Activated CD8-positive, alpha-beta memory T cell treated with anti-CD3 and anti-CD28 coated beads, Interleukin-2, amount 50 U/mL, for 4 hours (primary cell): ENCODE data around the gene ADAM23.

Experiments used
- DNase-seq: peaks from one replicate; pipeline ENCODE4 v3.0.0-alpha.2; 2020

ADAM23 gene

DNA sequence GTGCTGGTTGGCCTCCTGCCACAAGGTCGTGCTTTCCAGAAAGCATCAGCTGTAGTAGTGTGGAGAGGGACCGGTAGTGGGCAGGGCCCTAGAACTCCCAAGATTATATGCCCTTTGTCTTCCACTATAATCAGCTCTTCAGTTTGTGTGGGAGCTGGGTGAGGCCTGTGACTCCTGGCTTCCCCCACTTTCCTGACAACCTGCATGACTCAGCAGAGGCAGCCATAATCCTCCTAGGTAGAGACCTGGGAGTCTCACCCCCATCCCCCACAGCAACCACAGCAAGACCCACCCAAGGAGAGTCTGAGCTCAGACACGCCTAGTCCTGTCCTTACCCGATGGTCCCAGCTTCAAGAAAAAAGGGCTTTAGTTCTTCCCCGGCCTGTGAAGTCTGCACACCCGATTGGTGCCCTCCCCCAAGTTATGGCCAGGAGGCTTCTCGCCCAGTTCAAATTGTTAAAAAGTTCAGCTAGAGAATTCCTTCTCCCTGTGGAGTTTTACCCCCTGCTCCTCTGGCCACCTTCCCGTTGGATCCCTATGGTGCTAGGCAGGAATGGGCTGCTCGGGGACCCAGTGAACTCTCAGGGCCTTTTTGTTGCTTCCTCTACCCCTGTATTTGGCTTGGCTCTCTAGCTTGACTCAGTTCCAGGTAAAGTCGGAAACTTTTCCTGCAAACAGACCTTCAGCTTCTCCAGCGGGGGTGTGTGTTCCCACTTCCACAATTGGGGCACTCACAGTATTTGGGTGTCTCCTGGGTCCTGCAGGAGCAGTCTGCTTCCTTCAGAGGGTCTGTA, 141.2 kb downstream of the ADAM23 start:
- no peak for DNase-seq

DNA sequence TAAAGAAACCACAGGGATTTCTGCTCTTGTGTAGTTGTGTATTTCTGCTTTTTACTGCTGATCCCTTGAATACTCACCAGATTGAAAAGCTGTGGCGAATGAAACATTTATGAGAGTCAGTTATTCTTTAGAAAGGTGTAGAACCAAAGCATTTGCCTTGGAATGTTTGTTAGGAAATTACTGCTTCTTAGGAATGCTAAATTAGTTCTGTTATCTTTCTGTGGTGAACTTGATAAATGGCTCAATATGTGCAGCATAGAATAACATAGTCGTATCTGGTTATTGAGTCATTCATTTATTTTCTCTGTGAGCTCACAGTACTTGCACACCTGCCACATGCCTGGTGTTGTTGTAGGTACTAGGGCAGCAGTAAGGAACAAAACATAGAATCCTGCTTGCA, 142.0 kb downstream of the ADAM23 start:
- DNase-seq = no peak

DNA sequence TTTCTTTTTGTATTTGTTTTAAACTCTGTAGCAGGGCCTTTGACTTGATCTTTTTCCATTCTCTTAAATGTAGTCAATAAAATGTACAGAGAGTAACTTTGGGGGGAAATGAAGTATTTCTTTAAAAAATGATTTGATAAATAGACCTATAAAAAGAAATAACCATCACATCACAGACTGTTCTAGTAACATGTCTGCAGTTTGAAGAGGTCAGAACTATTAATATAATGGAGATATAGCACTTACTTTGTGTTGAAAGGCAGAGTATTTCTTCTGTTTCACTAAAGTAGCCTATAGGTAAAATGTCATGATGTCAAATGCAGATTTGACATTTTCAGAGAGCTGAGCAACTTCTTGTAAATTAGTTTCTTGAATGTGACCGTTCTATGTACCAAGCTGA, 143.3 kb downstream of the ADAM23 start:
- DNase-seq = no peak

DNA sequence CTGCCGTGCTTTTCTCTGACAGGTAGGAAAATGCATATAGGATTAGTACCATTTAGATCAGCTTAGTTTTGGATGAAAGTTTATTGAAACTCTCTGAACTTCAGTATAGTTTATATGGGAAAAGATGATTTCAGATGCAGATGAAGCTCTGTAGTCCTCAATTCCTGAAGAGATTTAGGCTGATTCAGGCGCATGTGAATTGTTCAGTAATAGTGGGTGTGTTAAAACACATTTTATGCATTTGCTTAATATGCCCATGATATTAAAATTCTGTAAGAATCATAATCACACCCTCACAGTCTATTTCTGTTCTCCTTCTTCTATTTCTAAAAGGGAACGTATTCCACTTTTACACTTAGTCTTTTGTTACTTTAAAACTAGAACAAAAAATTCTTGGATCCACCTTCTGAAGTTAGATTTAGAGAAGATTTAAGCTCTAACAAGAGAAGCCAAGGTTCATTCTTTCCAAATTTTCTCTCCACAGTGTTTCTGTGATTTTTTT, 154.4 kb downstream of the ADAM23 start:
- DNase-seq = no peak

DNA sequence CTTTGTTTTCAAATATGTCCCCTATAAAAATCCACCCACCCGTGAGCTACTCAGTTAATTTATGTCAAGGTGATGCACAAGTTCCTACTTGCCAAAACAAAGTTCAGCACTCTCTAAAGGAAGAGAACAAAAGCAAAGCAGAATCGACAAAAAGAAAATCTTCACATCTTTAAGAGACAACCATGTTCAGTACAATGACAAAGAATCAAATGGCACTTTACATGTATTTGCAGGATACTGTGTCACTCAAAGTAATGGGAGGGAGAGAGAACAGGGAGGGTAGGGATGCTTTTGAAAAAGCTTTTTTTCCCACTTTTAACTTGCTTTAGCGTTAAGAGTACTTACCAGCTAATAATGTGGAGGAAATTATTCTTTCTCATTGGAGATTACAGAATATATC, 159.9 kb downstream of the ADAM23 start:
- no peak for DNase-seq

DNA sequence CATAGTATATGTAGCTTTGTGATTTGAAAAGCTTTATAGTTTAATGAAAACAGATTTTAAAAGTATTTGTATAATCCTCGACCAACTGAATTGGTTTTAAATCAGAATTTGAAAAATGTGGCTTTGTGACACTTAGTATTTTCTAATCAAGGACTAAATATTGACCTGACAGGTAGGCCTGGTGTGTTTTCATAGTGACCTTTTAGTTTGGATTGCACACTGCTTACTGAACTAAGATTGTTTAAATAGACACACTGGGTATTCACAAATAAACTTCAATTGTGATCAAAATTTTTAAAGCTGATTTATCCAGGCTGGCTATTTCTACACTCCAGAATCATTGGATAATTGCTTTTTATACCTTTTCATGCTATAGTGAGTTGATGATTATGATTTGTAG, 167.1 kb downstream of the ADAM23 start:
- no peak for DNase-seq

DNA sequence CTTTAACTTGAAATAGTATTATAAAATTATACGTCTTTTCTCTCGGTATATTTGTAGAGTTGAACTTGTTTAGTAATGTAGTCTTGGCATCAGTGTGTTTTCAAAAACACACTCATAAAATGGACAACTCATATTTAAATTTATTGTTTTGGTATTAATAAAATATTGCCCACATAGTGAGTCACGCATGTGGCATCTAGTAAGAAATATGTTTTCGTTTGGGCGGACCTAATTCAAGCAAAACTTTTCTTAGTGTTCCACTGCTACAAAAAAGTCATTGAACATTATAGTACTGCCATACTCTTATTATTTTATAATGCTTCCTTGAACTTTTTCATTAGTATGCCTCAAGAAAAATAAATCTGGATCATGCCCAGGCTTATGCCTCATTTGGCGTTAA, 167.9 kb downstream of the ADAM23 start:
- no peak for DNase-seq

DNA sequence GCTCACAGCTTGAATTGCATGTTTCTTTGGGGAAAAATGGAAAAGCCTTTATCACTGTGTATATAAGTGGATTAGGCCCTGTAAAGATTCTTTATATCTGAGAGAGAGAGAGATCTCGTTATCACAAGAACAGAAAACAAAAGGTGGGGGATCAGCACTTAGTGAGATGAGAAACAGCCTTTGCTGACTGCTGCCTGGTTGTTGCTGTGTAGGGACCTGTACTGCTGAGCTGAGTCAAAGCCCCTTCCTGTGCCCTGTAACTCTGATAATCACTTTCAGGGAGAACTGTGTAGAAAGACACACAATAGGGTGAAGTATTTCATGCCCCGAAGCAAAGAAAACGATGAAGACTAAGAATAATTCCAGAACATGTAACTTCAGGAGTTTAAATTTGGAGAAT, 168.4 kb downstream of the ADAM23 start:
- no peak for DNase-seq

DNA sequence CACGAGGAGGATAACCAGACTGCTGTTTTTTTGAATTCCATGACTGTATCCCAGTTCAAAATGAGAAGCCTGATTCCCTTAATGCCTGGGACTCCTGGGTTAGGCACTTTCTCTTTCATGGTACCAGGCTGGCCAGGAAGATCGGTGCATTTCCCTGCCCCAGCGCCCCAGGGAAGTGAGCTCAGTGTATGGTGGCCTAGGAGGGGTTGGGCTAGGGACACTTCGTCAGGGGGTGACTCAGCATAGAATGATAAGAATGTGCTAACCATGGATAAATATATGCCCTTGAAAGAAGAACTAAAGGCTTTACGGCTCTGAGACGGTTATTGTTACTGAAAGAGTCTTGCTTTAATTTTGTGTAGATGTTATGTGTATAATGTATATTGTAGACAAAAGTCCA, 171.5 kb downstream of the ADAM23 start:
- no peak for DNase-seq

DNA sequence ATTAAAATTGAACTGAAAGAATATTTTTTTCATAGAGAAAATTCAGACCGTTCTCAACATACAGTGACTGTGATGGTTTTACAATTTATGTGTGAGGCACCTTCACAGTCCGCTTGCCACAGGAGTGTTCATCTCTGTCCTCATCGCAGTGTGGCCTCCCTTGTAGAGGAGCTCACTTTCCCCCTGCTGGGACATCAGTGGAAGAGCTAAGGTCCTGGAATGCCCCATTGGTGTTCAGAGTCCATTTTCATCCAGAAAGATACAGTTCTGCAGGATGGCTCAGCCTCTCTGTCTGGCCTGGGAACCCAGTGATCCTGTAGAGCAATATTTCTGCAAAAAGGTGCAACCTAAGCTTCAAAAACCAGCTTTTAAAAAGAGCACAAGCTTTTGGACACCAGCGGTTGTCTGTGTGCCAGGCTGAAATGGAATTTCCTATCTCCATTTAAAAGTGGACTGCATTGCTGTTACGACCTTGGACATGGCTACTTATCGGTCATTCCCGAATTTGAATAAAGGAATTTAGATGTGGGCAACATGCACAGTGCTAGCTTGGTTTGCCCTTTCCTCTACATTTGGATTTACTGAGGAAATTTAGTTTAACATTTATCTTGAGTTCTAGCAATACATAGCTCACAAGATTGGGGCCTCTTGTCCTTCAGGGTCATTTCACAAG, 172.2 kb downstream of the ADAM23 start:
- no peak for DNase-seq

DNA sequence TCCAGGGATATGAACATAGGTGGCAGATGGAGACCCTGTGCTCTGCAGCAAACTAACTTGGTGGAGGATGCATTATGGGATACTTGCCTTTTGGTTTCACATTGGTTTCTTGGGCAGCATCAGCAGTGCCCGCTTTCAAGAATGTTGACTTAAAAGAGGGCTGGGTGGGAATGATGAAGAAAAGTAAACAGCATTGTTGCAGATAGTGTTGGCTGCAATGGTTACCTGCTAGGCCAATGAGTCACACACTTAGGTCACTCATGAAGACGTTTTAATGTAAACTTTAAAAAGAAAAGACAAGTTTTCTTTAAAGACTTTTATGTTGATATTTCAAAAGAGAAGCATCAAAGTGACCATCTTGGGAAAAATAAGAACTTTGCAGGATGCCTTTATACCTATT, 172.8 kb downstream of the ADAM23 start:
- no peak for DNase-seq

DNA sequence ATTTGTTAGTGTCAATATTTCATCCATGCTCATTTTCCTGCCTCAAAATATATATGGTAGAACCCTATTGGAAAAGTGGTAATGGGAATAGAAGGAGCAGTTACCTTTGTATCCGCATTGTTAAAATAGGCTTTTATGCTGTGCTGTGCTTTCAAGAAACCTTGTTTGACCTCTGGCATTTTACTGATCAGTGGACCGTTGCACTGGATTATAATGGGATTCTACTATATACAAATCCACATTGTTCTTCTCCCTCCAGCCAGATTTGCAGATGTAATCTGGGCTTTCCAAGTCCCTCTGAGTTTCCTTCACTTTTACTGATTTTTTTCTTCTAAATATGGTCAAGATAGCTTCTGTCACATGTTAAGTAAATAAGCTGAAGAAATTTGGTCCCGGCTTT, 175.7 kb downstream of the ADAM23 start:
- DNase-seq = no peak

DNA sequence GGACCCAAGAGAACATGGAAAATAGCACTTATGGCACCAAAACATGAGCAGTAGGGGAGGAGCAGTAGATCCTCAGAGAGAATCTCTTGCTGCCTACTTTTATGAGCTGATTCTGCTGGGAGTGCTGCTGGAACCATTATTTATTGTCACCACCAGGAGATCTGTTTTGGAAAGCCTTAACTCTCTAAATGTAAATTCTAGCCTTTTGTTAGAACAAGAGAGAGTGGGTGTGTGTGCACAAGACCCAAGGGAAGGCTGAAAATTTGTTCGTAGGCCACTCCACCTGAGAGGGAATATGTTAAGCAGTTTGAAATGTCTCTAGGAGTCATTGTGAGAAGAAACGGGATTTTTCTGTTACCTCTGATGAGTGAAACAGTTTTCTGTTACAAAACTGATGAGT, 182.8 kb downstream of the ADAM23 start:
- no peak for DNase-seq

DNA sequence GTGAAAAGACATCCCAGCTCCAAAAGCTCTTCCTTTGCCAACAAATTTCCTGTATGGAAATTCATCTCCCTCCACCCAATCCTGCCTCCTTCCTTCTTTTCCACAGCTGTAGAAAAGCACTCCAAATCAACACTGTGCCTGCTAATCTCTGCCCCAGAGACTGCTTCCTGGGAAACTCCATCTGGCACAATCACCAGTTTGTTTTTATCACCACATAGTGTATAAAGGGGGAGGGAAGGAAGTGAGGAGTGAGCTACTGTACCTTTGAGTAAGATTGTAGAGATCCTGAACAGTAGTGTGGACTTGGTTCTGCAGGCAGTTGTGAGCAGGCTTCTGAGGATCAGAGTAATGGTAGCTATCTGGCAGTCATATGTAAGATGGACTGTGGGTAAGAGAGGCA, 184.3 kb downstream of the ADAM23 start:
- no peak for DNase-seq

DNA sequence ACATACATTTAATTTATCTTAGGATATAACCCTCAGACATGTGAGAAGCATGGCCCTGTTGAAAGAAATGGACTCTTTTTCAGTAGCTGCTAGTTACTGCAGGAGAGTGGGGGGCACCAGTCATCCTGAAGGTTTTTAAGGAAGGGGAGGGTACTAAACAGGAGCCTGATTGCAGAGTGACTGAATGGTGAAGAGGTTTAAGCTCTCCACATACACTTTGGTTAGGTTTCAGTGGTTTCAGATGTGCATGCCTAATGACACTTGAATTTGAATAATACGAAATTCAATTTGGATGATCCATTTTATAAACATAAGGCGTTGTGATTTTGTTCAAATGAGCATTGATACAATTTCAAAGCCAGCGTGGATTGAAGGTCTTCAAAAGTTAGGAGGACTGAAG, 188.0 kb downstream of the ADAM23 start:
- DNase-seq = no peak

DNA sequence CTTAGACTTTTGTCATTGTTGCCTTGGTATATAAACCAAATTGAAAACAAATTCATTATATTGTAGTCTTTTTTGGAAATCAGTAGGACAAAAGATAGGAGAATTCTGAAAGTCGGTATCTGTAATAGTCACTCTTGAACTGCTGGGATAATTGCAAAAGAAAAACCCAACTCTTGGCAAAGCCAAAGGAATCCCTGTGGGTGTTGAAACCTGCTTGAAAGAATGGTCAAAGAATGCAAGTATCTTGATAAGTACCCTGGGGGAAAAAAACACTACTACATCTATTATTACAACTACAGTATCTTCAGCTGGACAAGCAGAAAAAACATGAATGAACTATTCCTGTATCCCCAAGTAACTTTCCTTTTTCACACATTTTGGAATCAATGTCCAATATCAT, 191.7 kb downstream of the ADAM23 start:
- DNase-seq = no peak

DNA sequence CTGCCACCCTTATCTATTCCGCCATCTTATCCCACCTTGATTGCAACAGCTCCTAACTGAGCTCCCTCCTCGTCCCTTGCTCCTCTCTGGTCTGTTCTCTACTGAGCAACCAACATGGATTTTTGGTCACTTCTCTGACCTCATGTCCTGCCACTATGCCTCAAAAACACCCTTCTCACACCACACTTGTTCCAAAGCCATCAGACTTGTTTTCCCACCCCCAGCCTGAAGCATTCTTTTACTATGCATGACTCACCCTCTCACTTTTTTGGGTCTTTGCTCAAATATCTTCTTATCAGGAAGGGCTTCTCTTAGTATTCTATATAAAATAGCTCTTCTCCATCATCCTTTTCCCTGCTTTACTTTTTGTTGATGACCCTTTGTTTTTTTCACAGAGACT, 196.3 kb downstream of the ADAM23 start:
- no peak for DNase-seq

DNA sequence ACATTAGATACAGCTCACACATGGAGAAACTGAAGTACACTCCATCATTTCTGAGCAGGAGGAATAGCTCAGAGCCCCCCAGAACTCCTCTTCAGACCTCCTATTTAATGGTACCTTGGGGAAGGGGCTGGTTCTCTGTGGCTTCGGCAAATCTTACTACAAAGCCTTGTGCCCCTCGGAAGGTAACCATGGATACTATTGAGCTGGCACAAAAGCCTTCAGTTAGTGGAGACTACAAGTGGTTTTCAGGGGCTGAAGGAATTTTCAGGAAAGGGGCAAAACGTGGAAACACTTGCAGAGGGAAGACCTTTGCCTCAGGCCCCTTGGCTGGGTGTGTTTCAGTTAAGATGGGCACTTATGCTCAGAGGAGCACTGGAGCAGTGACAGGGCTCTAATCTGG, 197.9 kb downstream of the ADAM23 start:
- DNase-seq = no peak

DNA sequence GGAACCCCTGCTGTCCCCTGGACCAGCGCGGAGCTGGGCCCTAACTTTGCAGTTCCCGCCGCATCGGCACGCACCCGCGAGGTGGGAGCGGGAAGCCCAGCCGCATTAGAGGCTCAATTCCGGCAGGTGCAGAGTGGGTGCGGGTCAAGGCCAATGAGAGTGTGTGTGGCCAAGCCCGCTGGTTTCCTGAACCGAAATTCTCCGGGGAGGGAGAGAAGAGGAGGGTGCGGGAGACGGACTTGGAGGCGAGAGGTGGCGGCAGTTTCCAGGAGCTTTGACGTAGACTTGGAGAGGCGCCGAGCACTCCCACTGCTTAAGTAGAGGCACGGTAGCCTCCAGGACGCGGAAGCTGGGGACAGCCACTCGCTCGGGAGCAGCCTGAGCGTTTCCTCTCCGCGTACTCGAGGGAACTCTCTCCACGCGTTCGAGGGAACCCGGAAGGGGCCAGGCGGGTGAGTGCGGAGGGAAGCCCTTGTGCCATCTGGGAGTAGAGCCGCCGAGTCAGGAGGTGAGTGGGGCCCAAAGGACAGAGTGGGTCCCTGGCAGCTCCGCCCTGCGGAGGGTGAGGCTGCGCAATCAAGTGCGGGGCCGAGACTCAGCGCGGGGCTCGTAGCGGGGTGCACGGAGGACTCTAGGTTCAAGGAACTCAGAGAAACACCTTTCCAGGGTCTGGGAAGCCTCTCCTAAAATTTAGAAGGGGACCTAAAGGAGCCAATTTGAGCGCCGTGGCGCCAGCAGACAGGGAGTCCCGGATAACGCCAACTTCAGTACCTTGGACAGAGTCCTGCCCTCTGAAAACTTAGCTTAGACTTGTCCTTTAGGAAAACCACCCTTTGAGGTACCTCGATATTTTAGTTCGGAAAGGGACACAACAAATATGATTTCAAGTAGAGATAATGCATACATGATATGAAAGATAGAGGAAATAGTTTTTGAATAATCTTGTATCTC, 199.0 kb downstream of the ADAM23 start, which contains the start of gene FAM237A:
Gene FAM237A, plus strand, starts transcription at position 413 of the 951 bp plus-strand sequence. CDS start 1,750 bp downstream, outside the sequence.
- DNase-seq = no peak

DNA sequence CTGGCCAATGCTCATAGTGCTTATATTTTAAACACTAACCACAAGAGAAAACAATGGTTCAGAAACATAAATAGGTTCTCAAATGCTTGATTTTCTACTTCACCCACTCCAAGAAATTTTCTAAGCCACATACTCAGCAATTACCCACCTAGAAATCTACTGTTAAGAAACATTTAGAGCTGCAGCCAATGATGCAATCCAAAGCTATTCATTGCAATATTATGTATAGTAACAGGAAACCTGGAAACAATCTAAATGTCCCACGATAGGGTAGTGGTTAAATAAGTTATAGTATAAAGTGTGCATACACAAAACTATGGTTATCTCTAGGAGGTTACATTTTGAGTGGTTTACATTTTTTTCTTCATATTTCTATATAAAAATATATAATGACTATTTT, 204.7 kb downstream of the ADAM23 start:
- no peak for DNase-seq

DNA sequence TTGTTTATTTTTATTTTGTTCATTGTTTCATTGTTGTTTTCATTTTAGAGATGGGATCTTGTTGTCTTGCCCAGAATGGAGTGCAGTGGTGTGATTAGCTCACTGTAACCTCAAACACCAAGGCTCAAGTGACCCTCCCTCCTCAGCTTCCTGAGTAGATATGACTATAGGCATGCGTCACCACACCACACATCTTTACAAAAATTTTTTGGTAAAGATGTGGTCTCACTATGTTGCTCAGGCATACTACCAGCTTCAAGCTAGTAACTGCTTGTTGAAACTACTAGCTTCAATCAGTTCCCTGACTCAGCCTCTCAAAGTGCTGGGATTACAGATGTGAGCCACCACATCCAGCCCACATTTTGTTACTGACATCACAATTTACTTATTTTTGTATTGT, 213.8 kb downstream of the ADAM23 start:
- DNase-seq = no peak

DNA sequence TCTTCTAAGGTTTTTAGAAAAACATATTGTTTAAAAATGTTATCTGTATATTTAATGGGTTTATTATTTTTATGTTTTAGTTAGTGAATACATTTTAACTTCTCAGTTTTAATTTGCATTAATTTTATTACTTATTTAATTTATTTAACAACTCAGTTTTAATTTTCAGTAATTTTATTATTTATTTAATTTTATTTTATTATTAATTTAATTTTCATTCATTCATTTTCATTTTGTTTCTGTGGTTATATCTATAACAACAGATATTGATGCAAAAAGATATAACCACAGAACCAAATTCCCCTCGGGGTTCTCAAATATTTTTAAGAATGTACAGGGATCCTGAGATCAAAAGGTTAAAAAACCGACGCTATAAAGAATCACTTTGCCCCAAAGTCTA, 221.9 kb downstream of the ADAM23 start:
- DNase-seq = no peak
